Neuron (in vitro differentiated cells): ENCODE data around the gene ACAP3.

Experiments used
- H2AFZ ChIP-seq: one replicate; pipeline ENCODE4 v1.6.1; 2013; ENCODE audit warnings: low read depth, mild to moderate bottlenecking, inconsistent platforms, low read length, moderate library complexity
- H3K27me3 ChIP-seq: one replicate; pipeline ENCODE4 v1.6.1; 2013; ENCODE audit warnings: low read length; ENCODE audit not compliant: insufficient read depth
- H3K36me3 ChIP-seq: one replicate; pipeline ENCODE4 v1.6.1; 2013; ENCODE audit warnings: low read length; ENCODE audit not compliant: insufficient read depth
- H3K4me1 ChIP-seq: one replicate; pipeline ENCODE4 v1.6.1; 2013; ENCODE audit warnings: low read length; ENCODE audit not compliant: insufficient read depth
- H3K4me3 ChIP-seq: 2 replicates; pipeline ENCODE4 v1.5.1; 2013; ENCODE audit warnings: mild to moderate bottlenecking, low read length, moderate library complexity
- H3K9me3 ChIP-seq: one replicate; pipeline ENCODE4 v1.6.1; 2013; ENCODE audit warnings: low read length

ACAP3 gene

DNA sequence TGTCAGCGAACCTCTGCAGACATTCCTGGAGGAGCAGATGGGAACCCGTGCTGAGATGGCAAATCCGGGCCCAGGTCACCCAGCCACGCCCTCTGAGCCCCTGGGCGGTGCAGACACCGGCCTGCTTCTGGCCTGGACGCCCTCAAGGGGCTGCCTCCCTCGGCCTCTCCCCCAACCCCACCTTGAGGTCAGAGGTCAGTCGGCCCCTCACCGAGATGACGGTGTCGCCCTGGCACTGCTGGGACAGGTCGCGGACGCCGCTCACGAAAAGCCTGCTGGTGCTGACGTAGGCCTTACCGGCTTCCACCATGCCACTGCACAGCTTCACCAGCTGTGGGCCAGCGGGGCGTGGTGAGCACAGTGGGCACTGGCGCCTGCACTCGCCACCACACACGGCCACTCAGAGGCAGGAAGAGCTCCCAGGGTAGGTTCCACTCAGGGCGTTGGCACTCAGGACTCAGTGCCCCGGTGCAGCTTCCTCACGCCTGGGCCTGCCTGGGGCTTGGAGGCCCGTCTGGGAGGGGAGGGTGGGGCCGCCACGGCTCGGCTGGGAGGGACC lies 4.7 kb downstream of the ACAP3 start:
- no peaks in the 10 kb centered on the region for H3K27me3 ChIP-seq
- H3K9me3 ChIP-seq: no peaks in the 10 kb centered on the region
- peaks cover 4% of the 10 kb centered on the region for H3K36me3 ChIP-seq
- no peak overlapping the region for H3K4me3 ChIP-seq
- peaks cover 38% of the 10 kb centered on the region for H3K4me1 ChIP-seq
- H2AFZ ChIP-seq: no peak overlapping the region

DNA sequence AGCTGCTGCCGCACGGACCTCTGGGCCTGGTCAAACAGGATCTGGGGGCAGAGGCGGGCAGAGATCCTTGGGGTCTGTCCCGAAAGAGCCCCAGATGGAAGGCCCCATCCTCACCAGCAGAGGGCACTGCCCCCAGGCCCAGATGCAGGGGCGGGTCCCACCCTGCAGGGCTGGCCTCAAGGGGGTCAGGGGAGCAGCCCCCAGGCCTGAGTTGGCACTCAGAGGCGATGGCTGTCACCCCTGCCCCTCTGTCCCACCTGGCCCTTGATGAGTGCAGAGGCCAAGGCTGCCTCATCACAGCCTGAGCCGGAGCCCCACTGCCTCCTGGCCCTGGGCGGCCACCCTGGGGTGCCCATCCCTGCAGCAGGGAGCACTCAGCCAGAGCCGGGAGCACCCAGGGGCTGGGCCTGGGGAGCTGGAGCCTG lies 5.7 kb downstream of the ACAP3 start:
- H3K4me1 ChIP-seq: peaks cover 36% of the 10 kb centered on the region
- H3K36me3 ChIP-seq: peaks cover 9% of the 10 kb centered on the region
- H3K4me3 ChIP-seq: no peak overlapping the region
- H2AFZ ChIP-seq: no peak overlapping the region
- H3K9me3 ChIP-seq: no peaks in the 10 kb centered on the region
- H3K27me3 ChIP-seq: no peaks in the 10 kb centered on the region

DNA sequence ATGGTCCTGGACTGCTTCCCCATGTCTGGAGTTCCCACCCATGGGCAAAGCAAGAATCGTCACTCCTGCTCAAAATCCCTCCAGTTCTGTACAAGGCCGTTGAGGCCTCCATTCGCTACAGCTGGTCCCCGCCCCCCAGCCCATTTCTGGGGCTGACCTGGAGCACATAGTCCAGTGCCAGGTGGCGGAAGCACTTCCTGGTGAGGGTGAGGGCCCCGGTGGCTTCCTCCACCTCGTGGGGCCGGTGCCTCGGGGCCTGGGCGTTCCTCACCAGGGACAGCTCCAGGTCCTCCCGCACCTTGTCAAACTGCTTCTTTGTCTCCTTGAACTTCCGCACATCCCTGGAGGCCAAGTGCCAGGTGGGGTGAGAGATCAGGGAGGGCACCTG lies 7.4 kb downstream of the ACAP3 start:
- peaks cover 19% of the 10 kb centered on the region for H3K4me1 ChIP-seq

DNA sequence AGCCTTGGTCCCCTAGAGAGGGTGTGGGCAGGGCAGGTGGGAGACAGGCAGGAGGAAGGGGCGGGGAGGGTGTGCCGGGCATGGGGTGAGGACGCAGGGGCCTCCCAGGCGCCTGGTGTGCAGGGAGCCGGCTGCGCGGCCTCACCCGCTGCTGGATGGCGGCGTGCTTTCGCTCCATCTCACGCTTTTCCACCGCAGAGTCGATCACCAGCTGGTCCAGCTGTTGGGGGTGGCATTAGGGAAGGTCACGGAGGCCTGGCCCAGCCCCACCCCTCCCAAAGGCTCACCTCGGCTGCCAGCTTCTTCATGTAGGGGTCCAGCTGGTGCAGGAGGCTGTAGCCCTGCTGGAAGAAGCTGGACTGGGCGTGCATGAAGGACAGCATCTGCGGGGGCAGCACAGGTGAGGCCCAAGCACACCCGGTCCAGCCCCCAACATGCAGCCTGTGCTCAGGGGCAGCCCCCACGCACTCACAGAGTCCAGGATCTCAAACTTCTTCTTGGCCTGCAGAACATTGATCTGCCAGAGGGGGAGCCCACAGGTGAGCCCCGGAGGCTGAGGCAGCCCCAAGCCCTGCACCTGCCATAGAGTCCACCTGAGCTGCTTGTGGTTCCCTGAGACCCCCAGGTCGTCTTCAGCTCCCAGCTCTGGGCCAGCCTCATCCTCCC lies 7.9 kb downstream of the ACAP3 start:
- Histone ChIP-seq H3K27me3 (no peaks in the 10 kb centered on the region), H2AFZ (no peak overlapping the region), H3K9me3 (no peaks in the 10 kb centered on the region), H3K4me1 (peaks cover 14% of the 10 kb centered on the region), H3K36me3 (peaks cover 25% of the 10 kb centered on the region), H3K4me3 (no peak overlapping the region)

More for the DNA sequence above, 7.4 kb downstream of the ACAP3 start:
- peaks cover 22% of the 10 kb centered on the region for H3K36me3 ChIP-seq
- H3K9me3 ChIP-seq: no peaks in the 10 kb centered on the region
- H3K27me3 ChIP-seq: no peaks in the 10 kb centered on the region
- no peak overlapping the region for H3K4me3 ChIP-seq
- H2AFZ ChIP-seq: no peak overlapping the region

DNA sequence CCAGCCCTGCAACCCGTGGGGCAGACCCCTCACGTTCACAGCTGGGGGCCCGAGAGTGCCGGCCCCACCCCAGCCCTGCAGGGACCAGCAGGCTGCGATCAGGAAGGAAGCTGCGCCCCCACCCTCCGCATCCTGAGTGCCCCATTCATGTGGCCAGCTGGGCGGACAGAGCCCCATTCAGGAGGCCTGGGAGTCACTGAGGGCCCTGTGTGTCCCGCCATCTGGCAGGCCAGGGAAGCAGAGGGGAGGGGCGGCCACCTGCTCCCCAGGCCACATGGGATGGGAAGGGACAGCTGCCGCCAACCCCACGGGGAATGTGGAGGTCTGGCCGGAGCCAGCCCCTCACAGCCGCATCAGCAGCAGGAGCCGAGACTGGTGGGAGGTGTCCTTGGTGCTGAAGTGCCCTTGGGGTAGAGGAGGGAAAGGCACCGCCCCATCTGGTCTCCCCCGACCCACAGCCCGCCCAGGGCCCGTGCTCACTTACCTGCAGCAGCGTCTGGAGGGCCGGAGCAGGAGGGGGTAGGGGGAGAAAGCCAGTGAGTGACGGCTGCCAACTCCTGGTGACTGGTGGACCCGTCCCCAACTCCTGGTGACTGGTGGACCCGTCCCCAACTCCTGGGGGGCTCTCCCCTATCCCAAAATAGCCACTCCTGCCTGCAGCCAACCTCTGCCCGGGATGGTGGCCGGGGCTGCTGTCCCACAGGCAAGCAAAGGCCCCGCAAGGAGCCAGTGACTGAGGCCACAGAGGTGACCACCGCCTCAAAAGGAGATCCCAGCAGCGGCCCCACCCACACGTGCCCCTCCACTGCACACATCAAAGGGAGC lies 8.7 kb downstream of the ACAP3 start:
- Histone ChIP-seq H2AFZ (no peak overlapping the region), H3K4me1 (peaks cover 8% of the 10 kb centered on the region), H3K4me3 (no peak overlapping the region), H3K27me3 (no peaks in the 10 kb centered on the region), H3K36me3 (peaks cover 31% of the 10 kb centered on the region), H3K9me3 (no peaks in the 10 kb centered on the region)

DNA sequence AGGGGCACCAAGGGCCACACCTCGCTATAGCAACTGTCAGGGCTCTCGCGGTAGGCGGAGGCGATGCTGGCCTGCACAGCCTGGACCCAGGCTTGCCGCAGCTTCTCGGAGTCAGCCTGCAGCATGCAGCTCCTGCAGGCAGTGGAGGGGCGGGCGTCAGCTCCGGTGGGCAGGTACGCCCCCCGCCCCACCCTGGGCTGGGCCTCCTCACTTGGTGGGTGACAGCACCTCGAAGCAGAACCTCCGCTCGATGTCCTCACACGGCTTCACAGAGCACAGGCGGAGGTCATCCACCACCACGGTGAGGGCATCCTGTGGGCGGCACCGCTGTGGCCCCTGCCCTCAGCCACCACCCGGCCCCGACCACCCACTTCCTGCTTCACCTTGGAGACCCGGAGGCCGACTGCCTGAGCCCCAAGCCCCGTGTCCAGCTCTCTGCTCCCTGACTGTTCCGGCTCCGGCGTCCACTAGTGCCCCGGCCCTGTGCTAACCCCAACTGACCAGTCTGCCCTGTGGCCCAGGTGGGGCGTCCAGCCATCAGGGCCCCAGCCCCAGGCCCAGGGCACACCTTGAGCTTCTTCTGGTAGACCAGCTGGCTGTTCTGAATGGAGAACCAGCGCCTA lies 9.8 kb downstream of the ACAP3 start:
- Histone ChIP-seq H3K36me3 (peaks cover 37% of the 10 kb centered on the region), H3K4me3 (no peak overlapping the region), H2AFZ (no peak overlapping the region), H3K4me1 (peaks cover 3% of the 10 kb centered on the region), H3K27me3 (no peaks in the 10 kb centered on the region), H3K9me3 (no peaks in the 10 kb centered on the region)

DNA sequence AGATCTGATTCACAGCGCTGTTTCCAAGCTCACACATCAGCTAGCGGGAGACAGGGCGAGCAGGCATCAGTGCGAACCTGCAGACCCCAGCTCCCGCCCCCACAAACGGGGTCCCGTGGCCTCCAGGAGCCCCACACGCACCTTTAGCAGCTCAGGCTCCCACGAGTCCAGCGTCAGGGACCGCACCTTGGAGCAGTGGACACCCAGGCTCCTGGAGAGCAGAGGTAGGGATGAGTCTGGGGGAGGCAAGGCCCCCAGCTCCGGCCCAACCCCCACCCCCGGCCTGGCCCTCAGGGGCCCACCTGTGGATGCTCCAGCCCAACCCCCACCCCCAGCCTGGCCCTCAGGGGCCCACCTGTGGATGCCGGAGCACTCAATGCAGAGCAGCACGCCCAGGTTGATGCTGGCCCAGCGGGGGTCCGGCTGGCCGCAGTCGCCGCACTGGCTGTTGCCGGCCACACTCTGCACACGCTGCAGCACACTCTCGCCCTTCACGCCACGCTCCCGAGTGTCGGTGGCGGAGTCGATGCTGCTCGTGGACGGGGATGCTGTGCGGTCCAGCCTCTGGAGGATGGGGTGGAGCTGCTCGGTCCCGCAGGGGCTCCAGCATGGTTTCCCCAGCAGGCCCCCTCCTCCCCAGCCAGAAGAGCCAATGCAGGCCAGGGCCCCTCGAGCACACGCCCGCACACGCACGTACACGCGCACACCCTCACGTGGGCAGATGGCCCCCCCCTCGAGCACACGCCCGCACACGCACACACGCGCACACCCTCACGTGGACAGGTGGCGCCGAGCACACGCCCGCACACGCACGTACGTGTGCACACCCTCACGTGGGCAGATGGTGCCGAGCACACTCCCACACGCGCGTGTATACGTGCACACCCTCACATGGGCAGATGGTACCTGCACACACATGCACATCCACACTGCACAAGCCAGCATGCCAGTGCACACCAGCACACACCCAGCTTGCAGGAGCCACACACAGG lies 11.4 kb downstream of the ACAP3 start:
- Histone ChIP-seq H3K9me3 (no peaks in the 10 kb centered on the region), H3K27me3 (no peaks in the 10 kb centered on the region), H2AFZ (no peak overlapping the region), H3K36me3 (peaks cover 37% of the 10 kb centered on the region), H3K4me1 (peaks cover 3% of the 10 kb centered on the region), H3K4me3 (no peak overlapping the region)

DNA sequence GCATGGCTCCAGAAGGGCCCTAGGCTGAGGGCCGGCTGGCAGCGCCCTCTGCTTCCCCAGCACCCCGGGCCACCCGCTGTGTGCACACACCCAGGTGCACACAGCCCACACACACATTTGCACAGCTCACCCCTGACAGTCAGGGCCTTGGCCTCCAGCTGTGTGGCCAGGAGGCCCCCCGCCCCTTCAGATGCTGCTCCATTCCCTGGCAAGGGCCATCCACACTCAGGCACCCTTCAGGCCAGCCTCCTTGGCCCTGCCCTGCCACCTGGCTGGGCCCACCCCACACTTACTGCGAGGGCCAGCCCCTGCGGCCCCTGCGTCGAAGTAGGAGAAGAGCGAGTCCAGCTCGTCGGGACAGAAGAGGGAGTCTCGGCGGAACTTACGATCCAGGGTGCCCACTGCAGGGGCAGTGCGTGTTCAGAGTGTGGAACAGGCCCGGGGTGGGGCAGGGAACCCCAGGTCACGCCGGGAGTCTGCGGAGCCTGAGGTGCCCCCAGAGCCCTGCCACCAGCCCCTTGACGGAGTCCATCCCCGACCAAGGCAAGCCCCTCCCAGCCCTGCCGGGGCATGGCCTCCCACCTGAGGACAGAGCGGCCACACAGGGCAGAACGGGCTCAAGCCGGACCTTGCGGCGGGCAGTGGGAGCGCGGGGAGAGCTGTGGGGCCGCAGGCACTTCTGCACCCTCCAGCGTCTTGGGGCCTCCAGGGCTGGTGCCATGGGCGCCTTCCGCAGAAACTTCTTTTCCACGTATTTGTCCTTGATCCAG lies 12.4 kb downstream of the ACAP3 start:
- Histone ChIP-seq H3K36me3 (peaks cover 37% of the 10 kb centered on the region), H3K4me3 (no peak overlapping the region), H3K27me3 (no peaks in the 10 kb centered on the region), H3K4me1 (peaks cover 3% of the 10 kb centered on the region), H2AFZ (no peak overlapping the region), H3K9me3 (no peaks in the 10 kb centered on the region)

DNA sequence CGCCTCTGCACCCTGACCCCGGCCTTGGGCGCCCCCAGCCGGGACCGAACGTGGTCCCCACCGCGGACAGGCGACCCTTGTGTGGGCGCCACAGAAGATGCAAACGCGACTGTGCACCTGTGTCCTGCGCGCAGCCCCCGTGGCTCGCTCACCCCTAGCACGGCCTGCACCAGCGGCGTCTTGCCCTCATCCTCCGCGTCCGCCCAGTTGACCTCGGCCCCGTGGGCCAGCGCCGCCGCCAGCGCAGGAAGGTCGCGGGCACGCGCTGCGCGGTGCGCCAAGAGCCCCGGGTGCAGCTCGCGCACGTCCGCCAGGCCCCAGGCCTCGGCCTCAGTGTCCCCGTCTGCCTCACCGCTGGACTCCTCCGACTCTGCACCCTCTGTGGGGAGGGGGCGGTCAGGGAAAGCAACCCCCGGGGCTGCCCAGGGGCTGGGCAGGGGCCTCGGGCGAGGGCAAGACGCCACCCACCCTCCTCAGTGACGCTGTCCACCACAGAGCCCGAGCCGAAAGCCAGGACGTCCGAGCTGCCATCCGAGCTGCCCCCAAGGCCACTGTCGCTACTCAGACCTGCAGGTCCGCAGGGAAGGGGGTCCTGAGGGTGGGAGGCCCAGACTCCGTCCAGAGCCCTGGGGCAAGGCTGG lies 13.4 kb downstream of the ACAP3 start:
- no peaks in the 10 kb centered on the region for H3K9me3 ChIP-seq
- peaks cover 3% of the 10 kb centered on the region for H3K4me1 ChIP-seq
- H3K36me3 ChIP-seq: peaks cover 37% of the 10 kb centered on the region
- H2AFZ ChIP-seq: no peak overlapping the region
- no peak overlapping the region for H3K4me3 ChIP-seq
- no peaks in the 10 kb centered on the region for H3K27me3 ChIP-seq

DNA sequence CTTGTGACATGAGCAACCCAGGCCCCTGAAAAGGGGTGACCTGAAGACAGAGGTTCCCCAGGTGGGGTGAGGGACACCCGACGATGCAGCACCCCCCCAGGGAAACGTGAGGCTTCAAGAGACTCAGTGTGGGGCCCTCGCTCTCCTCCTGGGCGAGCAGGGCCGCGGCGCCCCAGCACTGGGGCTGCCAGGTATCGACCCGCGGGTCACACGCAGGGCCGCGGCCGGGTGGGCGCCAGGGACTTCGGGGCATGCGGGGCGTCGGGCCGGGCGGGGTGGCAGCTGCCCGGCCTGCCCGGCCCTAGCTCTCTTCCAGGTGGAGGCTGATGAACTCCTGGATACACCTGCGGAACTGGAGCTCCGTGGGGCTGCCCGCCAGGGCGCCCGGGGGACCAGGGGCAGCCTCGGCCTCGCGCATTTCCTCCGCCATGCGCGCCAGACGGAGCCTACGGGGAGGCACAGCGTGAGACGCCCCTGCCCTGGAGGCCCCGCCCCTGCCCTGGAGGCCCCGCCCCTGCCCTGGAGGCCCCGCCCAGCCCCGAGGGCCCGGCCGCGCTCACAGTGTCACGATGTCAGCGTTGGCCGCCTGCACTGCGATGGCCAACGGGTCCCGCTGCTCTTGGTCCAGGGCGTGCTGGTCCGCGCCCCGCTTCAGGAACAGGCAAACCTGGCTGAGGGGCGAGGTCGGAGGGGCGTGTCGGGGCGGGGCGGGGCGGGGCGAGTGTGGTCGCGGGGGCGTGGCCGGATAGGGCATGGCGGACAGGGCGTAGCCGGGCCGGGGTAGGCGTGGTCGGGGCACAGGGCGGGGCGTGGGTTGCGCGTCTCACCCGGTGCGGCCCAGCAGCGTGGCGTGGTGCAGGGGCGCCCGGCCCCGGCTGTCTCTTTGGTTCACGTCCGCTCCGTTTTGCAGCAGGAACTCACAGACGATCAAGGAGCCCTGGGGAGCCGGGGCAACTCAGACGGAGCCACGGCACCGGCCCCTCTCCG lies 14.2 kb downstream of the ACAP3 start:
- no peak overlapping the region for H3K4me3 ChIP-seq
- H3K4me1 ChIP-seq: peaks cover under 1% of the 10 kb centered on the region
- H3K36me3 ChIP-seq: peaks cover 35% of the 10 kb centered on the region
- H2AFZ ChIP-seq: no peak overlapping the region
- no peaks in the 10 kb centered on the region for H3K27me3 ChIP-seq
- H3K9me3 ChIP-seq: no peaks in the 10 kb centered on the region

DNA sequence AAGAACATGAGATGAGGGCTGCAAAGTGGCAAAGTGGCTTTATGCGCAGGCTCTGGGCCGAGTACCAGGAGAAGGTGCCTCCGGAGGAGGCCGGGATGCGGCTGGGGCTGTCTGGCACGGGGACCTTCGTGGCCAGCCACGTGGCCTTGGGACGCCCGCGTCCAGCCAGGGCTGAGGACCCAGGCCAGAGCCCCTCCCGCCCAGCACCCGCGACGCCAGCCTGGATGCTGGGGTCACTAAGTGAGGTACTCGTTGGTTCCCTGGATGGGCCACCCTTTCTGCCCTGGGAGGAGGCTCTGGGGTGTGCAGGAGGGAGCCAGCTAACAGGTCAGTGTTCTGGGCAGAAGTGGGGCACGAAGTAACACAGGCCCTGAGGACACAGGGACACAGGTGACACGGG lies 14.9 kb downstream of the ACAP3 start:
- no peak overlapping the region for H3K4me3 ChIP-seq
- H3K4me1 ChIP-seq: no peaks in the 10 kb centered on the region
- peaks cover 32% of the 10 kb centered on the region for H3K36me3 ChIP-seq
- H3K9me3 ChIP-seq: no peaks in the 10 kb centered on the region
- H3K27me3 ChIP-seq: no peaks in the 10 kb centered on the region
- no peak overlapping the region for H2AFZ ChIP-seq
